HEK293 (cell line): ENCODE measurements around the gene KAT2B.

Experiments
- CTCF ChIA-PET: fragments of 350-600 bp; formaldehyde crosslinking; extraction: SDS; loops from one replicate; lab custom pipeline; 2021; ENCODE audit warnings: antibody characterized with exemption; lab: Yijun Ruan, JAX
- POLR2A ChIA-PET: fragments of 300-600 bp; formaldehyde crosslinking; extraction: SDS; loops from one replicate; lab custom pipeline; 2020; ENCODE audit warnings: antibody characterized with exemption, inconsistent platforms; lab: Yijun Ruan, JAX
- H3K27ac ChIP-seq: fragments of 200-500 bp; sonication (Bioruptor generic); 2 replicates; pipeline ENCODE4 v1.5.1; 2014; ENCODE audit warnings: low read depth, low read length, control low read depth, inconsistent platforms; ENCODE audit errors: extremely low read depth
- H3K36me3 ChIP-seq, 2 experiments: fragments of 200-500 bp in 1 of 2; sonication (Bioruptor generic) in 1 of 2; 1 replicate in 1 of 2; 2 replicates in 1 of 2; pipeline ENCODE4 v1.5.1; 2014 to 2017; ENCODE audit warnings: inconsistent platforms in 2 of 2, low read length in 2 of 2; ENCODE audit not compliant: control insufficient read depth in 2 of 2, insufficient read depth in 1 of 2
- H3K4me1 ChIP-seq: fragments of 200-500 bp; sonication (Bioruptor generic); 2 replicates; pipeline ENCODE4 v1.5.1; 2014; ENCODE audit warnings: mild to moderate bottlenecking, low read length, inconsistent platforms; ENCODE audit not compliant: control insufficient read depth, insufficient read depth
- H3K4me3 ChIP-seq: 2 replicates; pipeline ENCODE4 v1.5.1; 2011; ENCODE audit warnings: low read depth, mild to moderate bottlenecking, control low read depth, low read length, moderate library complexity
- H3K9me3 ChIP-seq: fragments of 200-500 bp; sonication (Bioruptor generic); 2 replicates; pipeline ENCODE4 v1.5.1; 2014; ENCODE audit warnings: low read depth, low read length, inconsistent platforms; ENCODE audit not compliant: control insufficient read depth, insufficient read depth
- BCL11A ChIP-seq: fragments of 450-650 bp; formaldehyde crosslinking; IDR thresholded peaks from 2 replicates; pipeline ENCODE4 v1.5.1; 2016; ENCODE audit warnings: low read depth, missing biosample characterization, missing genetic modification characterization
- GLIS1 ChIP-seq: fragments of 450-650 bp; formaldehyde crosslinking; IDR thresholded peaks from 2 replicates; pipeline ENCODE4 v1.5.1; 2016; ENCODE audit warnings: missing biosample characterization, missing genetic modification characterization
- RBAK ChIP-seq: fragments of 450-650 bp; formaldehyde crosslinking; IDR thresholded peaks from 2 replicates; pipeline ENCODE4 v1.5.1; 2016; ENCODE audit warnings: missing biosample characterization, missing genetic modification characterization
- REST ChIP-seq: fragments of 450-650 bp; formaldehyde crosslinking; IDR thresholded peaks from 2 replicates; pipeline ENCODE4 v1.5.1; 2016; ENCODE audit warnings: missing biosample characterization, missing genetic modification characterization
- SP7 ChIP-seq: fragments of 450-650 bp; formaldehyde crosslinking; IDR thresholded peaks from 2 replicates; pipeline ENCODE4 v1.5.1; 2016; ENCODE audit warnings: missing biosample characterization, missing genetic modification characterization
- ZFP3 ChIP-seq: fragments of 450-650 bp; formaldehyde crosslinking; IDR thresholded peaks from 2 replicates; pipeline ENCODE4 v1.5.1; 2016; ENCODE audit warnings: low read depth, missing biosample characterization, missing genetic modification characterization
- ZNF146 ChIP-seq: fragments of 450-650 bp; formaldehyde crosslinking; IDR thresholded peaks from 2 replicates; pipeline ENCODE4 v1.5.1; 2016; ENCODE audit warnings: missing biosample characterization, missing genetic modification characterization
- ZNF174 ChIP-seq: fragments of 450-650 bp; formaldehyde crosslinking; IDR thresholded peaks from 2 replicates; pipeline ENCODE4 v1.5.0; 2017; ENCODE audit warnings: missing biosample characterization, mild to moderate bottlenecking, missing genetic modification characterization
- ZNF221 ChIP-seq: fragments of 450-650 bp; formaldehyde crosslinking; IDR thresholded peaks from 2 replicates; pipeline ENCODE4 v1.5.1; 2017; ENCODE audit warnings: missing biosample characterization, missing genetic modification characterization, borderline replicate concordance
- ZNF398 ChIP-seq: fragments of 450-650 bp; formaldehyde crosslinking; IDR thresholded peaks from 2 replicates; pipeline ENCODE4 v1.5.1; 2017; ENCODE audit warnings: missing biosample characterization, missing genetic modification characterization
- ZNF530 ChIP-seq: fragments of 450-650 bp; formaldehyde crosslinking; IDR thresholded peaks from 2 replicates; pipeline ENCODE4 v1.5.1; 2016; ENCODE audit warnings: low read depth, missing biosample characterization, missing genetic modification characterization
- ZNF549 ChIP-seq: fragments of 450-650 bp; IDR thresholded peaks from 2 replicates; pipeline ENCODE4 v1.5.1; 2018; ENCODE audit warnings: missing biosample characterization, missing genetic modification characterization, mild to moderate bottlenecking, inconsistent platforms, moderate library complexity
- TF ChIP-seq, protein P1 (sequence below): fragments of 450-650 bp; formaldehyde crosslinking; IDR thresholded peaks from 2 replicates; pipeline ENCODE4 v1.5.1; 2016; ENCODE audit warnings: missing biosample characterization, missing genetic modification characterization, borderline replicate concordance
- TF ChIP-seq, protein P2 (sequence below): fragments of 450-650 bp; IDR thresholded peaks from 2 replicates; pipeline ENCODE4 v1.5.1; 2018; ENCODE audit warnings: missing biosample characterization, mild to moderate bottlenecking, missing genetic modification characterization

The KAT2B gene

DNA sequence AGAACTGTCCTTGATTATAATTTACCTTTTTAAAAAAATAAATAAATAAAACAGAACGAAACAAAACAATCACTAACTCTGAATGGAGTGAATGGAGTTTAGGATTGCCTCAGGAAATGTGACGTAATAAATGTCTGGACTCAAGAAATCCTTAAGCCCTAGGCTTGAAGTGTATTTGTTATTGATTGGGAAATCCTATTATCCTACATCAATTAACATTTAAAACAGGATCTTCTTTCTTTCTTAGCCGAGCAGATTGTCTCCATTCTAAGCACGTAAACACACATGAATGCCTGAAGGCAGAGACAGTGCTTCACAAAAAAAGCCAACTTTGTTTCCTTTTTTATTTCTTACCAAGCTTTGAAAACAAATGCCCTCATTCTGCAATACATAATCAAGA is 33.4 kb downstream of the KAT2B start (continued):
- TF ChIP-seq, protein P1, sequence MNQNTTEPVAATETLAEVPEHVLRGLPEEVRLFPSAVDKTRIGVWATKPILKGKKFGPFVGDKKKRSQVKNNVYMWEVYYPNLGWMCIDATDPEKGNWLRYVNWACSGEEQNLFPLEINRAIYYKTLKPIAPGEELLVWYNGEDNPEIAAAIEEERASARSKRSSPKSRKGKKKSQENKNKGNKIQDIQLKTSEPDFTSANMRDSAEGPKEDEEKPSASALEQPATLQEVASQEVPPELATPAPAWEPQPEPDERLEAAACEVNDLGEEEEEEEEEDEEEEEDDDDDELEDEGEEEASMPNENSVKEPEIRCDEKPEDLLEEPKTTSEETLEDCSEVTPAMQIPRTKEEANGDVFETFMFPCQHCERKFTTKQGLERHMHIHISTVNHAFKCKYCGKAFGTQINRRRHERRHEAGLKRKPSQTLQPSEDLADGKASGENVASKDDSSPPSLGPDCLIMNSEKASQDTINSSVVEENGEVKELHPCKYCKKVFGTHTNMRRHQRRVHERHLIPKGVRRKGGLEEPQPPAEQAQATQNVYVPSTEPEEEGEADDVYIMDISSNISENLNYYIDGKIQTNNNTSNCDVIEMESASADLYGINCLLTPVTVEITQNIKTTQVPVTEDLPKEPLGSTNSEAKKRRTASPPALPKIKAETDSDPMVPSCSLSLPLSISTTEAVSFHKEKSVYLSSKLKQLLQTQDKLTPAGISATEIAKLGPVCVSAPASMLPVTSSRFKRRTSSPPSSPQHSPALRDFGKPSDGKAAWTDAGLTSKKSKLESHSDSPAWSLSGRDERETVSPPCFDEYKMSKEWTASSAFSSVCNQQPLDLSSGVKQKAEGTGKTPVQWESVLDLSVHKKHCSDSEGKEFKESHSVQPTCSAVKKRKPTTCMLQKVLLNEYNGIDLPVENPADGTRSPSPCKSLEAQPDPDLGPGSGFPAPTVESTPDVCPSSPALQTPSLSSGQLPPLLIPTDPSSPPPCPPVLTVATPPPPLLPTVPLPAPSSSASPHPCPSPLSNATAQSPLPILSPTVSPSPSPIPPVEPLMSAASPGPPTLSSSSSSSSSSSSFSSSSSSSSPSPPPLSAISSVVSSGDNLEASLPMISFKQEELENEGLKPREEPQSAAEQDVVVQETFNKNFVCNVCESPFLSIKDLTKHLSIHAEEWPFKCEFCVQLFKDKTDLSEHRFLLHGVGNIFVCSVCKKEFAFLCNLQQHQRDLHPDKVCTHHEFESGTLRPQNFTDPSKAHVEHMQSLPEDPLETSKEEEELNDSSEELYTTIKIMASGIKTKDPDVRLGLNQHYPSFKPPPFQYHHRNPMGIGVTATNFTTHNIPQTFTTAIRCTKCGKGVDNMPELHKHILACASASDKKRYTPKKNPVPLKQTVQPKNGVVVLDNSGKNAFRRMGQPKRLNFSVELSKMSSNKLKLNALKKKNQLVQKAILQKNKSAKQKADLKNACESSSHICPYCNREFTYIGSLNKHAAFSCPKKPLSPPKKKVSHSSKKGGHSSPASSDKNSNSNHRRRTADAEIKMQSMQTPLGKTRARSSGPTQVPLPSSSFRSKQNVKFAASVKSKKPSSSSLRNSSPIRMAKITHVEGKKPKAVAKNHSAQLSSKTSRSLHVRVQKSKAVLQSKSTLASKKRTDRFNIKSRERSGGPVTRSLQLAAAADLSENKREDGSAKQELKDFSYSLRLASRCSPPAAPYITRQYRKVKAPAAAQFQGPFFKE (tag by site-specific recombination): no peak
- TF ChIP-seq ZNF549 (tag by site-specific recombination) (no peak), ZFP3 (tag by site-specific recombination) (no peak), ZNF174 (tag by site-specific recombination) (no peak), RBAK (no peak), SP7 (tag by site-specific recombination) (no peak), ZNF530 (no peak)

DNA sequence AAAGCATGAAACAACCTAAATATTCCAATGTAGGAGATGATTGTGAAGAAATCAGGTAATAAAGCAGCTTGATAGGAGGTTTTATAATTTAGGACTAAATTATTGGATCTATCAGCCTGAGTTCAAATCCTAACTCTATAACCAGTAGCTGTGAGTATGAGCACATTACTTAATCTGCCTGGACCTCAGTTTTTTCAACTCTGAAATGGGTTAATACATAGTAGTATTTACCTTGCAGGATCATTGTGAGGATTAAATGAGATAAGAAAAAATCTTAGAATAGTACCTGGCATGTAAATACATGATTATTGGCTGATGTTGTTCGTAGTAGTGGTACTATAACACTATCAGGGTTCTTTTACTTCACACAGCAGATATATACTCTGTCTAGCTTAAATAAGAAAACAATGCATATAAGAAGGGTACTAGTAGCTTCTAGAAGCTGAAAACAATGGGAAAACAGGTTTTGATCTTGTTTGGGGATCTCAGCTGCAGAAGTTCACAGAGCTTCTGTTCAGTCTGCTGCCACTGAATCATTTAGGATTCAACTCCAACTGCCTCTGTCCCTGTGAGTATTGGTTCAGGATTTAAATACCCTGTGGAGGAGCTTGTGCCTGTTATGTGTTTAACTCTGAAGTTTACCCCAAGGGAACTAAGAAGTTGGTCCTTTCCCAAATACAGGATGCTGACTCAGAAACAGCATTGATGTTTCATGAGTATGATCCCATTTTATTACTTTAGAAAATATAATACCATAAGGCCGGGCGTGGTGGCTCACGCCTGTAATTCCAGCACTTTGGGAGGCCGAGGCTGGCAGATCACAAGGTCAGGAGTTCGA is 34.2 kb downstream of the KAT2B start:
- CTCF ChIA-PET: no interaction called here

More for the DNA sequence above, 34.2 kb downstream of the KAT2B start:
- POLR2A ChIA-PET: no interaction called here
- Histone ChIP-seq H3K4me1 (peaks cover 3% of the 10 kb centered on the region), H3K4me3 (no peak overlapping the region), H3K36me3 (no peaks in the 10 kb centered on the region), H3K9me3 (no peaks in the 10 kb centered on the region), H3K27ac (no peak overlapping the region)
- no peak for TF ChIP-seq BCL11A (tag by site-specific recombination)
- no peak for TF ChIP-seq ZNF398 (tag by site-specific recombination)
- TF ChIP-seq REST (tag by site-specific recombination): no peak
- TF ChIP-seq GLIS1: no peak
- 0 out of 2 replicates have a peak, but pooled peaks have one; percentile 3 for TF ChIP-seq ZNF221
- no peak for TF ChIP-seq ZNF146
- TF ChIP-seq, protein P2, sequence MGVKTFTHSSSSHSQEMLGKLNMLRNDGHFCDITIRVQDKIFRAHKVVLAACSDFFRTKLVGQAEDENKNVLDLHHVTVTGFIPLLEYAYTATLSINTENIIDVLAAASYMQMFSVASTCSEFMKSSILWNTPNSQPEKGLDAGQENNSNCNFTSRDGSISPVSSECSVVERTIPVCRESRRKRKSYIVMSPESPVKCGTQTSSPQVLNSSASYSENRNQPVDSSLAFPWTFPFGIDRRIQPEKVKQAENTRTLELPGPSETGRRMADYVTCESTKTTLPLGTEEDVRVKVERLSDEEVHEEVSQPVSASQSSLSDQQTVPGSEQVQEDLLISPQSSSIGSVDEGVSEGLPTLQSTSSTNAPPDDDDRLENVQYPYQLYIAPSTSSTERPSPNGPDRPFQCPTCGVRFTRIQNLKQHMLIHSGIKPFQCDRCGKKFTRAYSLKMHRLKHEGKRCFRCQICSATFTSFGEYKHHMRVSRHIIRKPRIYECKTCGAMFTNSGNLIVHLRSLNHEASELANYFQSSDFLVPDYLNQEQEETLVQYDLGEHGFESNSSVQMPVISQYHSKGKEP (tag by site-specific recombination): no peak
